Activated T-cell treated with anti-CD3 and anti-CD28 coated beads for 1 hour (primary cell): ENCODE data around the gene TF.
"Not testable (repeated sequence)": the region's sequence is repeated elsewhere in the genome, so short reads cannot be mapped to it uniquely, and the experiment has no call there.

Source experiments
- DNase-seq: peaks from one replicate; pipeline ENCODE4 v3.0.0-alpha.2; 2020; ENCODE audit warnings: low read depth

The TF gene

GRCh38 chr3:133767607-133768006 is 21.4 kb downstream of the TF start:
- no peak for DNase-seq

DNA sequence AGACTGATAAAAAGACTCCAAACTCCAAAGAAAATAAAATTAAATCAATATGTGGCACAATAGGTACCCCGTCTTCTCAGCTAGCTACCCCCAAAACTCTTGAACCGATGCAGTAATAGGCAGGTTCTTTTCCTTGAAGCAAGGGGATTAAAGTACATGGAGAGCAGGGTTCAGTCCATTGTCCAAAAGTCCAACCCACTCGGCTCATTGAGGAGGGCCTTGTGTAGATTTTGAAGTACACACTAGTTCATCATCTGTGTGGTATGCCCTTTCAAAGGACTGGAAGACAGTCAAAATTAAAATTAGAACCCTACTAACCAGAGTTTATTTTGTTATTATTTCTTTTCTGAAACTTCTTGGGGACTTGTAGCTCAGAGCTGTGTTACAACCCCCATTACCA is 23.3 kb downstream of the TF start:
- DNase-seq = no peak

GRCh38 chr3:133773732-133774131 is 27.5 kb downstream of the TF start:
- DNase-seq = no peak

DNA sequence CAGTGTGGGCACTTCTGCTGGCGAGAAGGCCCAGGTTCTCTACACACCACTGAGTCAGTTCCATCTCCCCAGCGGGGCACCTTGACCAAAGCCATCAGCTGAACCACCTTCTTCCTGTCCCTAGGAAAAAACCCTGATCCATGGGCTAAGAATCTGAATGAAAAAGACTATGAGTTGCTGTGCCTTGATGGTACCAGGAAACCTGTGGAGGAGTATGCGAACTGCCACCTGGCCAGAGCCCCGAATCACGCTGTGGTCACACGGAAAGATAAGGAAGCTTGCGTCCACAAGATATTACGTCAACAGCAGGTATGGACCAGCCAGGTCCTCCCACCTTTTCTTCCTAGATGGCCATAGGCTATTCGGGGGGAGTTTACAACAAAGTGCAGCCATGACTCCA is 29.1 kb downstream of the TF start:
- DNase-seq = no peak

DNA sequence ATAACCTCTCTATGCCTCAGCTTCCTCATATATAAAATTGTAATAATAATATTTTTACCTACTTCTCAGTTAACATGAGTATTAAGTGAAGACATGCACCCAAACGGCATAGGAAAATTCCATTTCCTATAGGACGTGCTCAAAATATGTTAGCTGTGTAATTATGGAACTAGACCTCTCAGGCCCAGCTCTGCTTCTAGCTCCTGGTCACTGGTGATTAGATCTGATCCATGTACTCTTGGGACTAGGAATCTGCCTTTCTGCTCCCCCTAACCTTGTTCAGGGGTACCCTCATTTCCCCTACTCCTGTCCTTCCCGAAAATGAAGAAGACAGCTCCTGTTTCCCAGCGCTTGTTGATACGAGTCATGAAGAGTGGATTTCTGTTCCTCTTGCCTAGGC is 29.6 kb downstream of the TF start:
- no peak for DNase-seq

DNA sequence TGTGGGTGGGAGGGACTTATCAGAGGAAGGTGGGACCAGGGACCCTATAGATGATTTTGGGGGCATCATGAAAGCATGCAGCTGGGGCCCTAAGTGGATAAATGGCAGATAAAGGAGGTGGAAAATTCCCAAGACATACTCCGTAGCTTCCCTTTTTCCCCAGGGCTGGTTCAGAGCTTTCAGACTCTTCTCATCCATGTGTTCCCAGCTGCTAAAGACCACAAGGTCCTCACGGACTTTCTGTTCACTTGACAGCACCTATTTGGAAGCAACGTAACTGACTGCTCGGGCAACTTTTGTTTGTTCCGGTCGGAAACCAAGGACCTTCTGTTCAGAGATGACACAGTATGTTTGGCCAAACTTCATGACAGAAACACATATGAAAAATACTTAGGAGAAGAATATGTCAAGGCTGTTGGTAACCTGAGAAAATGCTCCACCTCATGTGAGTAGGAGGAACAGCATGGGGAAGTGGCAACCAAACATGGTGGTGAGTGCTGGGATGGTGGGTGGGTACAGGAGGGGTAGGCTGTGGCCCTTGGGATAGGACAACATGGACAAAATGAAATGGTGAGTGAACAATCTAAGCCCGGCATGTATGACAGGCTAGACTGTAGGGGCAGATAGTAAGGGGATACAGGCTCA is 30.7 kb downstream of the TF start:
- no peak for DNase-seq

- no peak for DNase-seq
Observed at GRCh38 chr3:133777807-133778568, 31.8 kb downstream of the TF start.

GRCh38 chr3:133779626-133780203 is 33.5 kb downstream of the TF start:
- no peak for DNase-seq

GRCh38 chr3:133780756-133781155 is 34.6 kb downstream of the TF start:
- not testable (repeated sequence) for DNase-seq

GRCh38 chr3:133781570-133781969 is 35.4 kb downstream of the TF start:
- no peak for DNase-seq

- DNase-seq = no peak
Observed at GRCh38 chr3:133782454-133782853, 36.3 kb downstream of the TF start.

GRCh38 chr3:133783762-133784161 is 37.6 kb downstream of the TF start:
- no peak for DNase-seq

- no peak for DNase-seq
Observed at GRCh38 chr3:133788024-133788423, 41.8 kb downstream of the TF start.

DNA sequence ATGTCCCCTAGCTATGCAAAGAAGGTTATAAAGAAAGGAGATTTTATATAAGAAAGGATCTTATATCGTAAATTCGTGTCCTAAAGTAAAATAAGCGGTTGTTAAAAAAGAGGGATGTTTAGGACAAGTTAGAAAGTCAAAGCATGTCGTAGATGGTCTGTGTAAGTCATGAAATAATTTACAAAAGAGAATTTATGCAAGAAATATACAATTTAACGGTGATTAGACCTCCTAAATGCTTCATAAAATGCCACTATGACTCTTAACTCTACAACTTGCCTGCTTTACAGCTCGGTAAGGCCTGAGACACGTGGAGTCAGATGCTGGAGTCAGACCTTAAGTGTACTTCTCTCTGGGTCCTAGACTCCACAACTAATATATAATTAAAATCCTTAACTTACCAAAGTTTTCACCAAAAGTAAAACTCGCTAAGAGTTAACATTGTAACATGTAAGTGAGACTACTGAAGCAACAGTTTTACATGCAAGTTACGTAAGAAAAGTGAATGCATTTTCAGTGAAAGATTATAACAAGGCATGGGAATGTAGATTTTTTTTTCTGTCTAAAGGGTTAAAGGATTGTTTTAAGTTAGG is 46.1 kb downstream of the TF start:
- DNase-seq = no peak

- no peak for DNase-seq
Observed at GRCh38 chr3:133797396-133798105, 51.4 kb downstream of the TF start.

DNA sequence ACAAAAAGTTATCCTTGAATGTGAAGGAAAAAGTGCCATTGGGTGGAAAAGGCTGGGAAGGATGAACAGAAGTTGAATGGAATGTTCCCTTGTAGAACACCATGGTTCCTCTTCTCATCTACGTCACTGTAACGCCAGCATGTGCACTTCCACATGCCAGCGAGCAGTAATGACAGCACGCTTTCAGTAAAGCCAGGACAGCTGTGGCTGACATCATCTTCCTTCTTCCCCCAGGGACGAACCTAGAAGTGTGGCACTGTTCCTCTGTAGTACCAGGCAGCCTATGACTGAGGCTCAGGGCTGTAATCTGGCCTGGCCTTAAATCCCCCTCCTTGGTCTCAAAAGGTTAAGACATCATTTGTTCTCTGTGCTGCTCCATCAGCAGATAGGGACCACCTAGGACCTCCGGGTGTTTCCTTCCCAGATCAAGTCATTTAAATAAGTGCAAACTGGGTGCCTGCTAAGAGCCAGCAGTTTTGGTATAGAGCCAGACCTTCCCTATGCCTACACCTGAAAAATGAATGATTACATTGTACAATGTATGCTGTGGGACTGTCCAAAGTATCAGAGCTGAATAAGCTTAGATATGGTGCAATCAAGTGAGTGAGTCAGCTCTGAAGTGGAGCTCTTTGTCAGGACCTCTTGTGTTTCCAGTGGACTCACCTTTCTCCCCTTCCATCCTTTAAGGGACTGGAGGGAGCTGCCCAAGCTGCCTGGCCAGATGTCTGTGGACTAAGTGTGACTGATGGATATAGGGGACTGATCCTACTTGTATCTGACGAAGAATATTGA is 53.8 kb downstream of the TF start:
- DNase-seq = no peak

DNA sequence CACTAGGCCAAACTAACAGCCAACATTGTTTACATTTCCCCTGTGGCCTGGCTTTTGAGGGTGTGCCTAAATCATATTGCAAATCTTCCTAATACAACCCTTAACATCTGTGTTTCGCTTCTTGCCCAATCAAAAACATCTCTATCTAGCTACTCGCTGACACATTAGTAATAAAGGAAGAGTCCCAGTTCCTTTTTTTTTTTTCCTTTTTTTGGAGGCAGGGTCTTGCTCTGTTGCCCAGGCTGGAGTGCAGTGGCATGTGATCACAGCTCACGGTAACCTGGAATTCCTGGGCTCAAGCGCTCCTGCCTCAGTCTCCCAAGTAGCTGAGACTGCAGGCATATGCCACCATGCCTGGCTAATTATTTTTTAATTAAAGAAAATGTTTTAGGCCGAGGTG is 57.3 kb downstream of the TF start:
- no peak for DNase-seq

DNA sequence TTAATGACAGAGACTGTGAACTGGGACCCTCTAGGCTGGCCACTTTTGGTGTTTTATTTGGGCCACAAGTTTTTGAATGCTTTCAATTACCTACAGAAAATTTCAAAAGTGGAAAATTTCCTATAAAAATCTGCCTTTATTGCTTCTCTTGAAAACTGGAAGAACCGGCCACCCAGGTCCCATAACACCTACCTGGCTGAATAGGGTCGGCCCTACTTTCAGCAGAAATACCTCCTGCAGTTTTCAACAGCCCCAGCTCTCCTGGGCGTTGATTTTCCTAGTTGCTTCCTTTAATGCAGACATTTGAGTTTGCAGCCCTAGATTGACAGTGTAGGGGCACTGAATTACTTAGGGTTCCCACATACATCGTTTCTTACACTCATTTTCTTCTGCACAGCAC is 58.7 kb downstream of the TF start:
- DNase-seq = no peak

- no peak for DNase-seq
Observed at GRCh38 chr3:133805384-133805701, 59.1 kb downstream of the TF start.

- DNase-seq = peak; percentile 93
Observed at GRCh38 chr3:133805702-133806475, 59.7 kb downstream of the TF start, which contains the start of gene SRPRB. Gene SRPRB, plus strand, starts transcription at chr3:133805815. Its CDS starts 34 bp downstream, at chr3:133805849.

DNA sequence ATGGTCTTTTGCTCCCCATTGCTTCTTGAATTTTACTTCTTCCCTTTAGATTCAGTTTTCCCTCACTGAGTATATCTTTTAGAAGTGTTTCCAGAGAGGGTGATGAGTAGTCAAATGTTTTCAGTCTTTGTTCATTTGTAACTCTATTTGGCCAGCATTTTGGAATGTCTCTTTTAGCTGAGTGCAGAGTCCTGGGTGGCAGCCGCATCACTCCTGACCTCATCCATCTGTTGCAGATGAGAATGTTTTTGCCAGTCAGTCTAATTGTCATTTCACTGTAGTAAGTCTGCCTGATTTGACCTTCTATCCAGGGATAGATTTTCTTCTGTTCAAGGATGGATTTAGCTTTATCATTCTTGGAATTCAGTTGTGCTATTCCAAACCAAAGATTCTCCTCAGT is 66.7 kb downstream of the TF start:
- no peak for DNase-seq
